HepG2 (cell line): ENCODE data around the gene STPG4.

Experiments
- CBX2 ChIP-seq, 2 experiments: fragments of 200-600 bp in 1 of 2; sonication (generic); formaldehyde crosslinking in 1 of 2; IDR thresholded peaks; 2 replicates each; pipeline versions ENCODE4 v1.7.0 to v1.8.1; 2018 to 2022; ENCODE audit warnings: low read depth in 2 of 2, low read length in 1 of 2, mild to moderate bottlenecking in 1 of 2, missing genetic modification reagents in 1 of 2
- TBP ChIP-seq: sonication (generic); formaldehyde crosslinking; IDR thresholded peaks from 2 replicates; pipeline ENCODE4 v1.5.0; 2020; ENCODE audit warnings: missing genetic modification reagents
- XBP1 ChIP-seq: sonication (generic); formaldehyde crosslinking; IDR thresholded peaks from 2 replicates; pipeline ENCODE4 v1.5.0; 2020; ENCODE audit warnings: missing genetic modification reagents
- ZNF205 ChIP-seq: IDR thresholded peaks from 2 replicates; pipeline ENCODE4 v1.6.1; 2018; ENCODE audit warnings: missing biosample characterization, missing genetic modification reagents

DNA sequence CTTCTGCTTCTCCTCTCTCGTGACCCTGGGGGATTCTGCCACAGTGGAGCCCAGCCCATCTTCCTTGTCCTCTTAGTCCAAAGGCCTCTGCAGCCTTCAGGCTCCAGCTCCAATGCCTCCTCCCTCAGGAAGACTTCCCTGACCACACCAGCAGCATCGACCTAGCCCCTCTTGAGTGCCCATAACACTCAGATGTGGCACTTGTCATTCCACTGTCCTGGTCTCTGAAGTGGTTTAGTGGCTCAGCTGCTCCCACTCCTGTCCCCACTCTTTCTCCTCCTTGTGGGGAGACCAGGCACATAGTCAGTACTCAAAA, 97.5 kb downstream of the STPG4 start:
- TF ChIP-seq ZNF205 (no peak), XBP1 (CRISPR knock-in tag) (no peak), TBP (no peak), CBX2 (IDR thresholded peaks at IDR 0.05; ENCODE audit: low read depth, low read length) (no peak), CBX2 (CRISPR knock-in tag; IDR thresholded peaks at IDR 0.05; ENCODE audit: low read depth) (no peak)
